ENCODE measurements around the gene C2CD4A. TPM values are rescaled to one million over a fixed set of nuclear protein-coding genes. Genes with fewer than 3 reads are reported as not detected.
"Not testable (repeated sequence)": the region's sequence is repeated elsewhere in the genome, so short reads cannot be mapped to it uniquely, and the experiment has no call there.

Gene C2CD4A, protein sequence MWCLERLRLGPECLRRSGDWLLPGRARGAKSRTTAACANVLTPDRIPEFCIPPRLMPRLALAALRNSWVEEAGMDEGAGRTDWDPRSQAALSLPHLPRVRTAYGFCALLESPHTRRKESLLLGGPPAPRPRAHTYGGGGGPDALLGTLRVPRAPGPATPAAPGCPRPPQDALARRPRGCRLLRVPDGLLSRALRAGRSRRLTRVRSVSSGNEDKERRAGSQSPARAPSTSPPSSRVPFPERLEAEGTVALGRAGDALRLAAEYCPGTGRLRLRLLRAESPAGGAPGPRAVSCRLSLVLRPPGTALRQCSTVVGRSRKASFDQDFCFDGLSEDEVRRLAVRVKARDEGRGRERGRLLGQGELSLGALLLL
- total RNA-seq, result 0.74 and 3.2 TPM in 2 replicates

DNA sequence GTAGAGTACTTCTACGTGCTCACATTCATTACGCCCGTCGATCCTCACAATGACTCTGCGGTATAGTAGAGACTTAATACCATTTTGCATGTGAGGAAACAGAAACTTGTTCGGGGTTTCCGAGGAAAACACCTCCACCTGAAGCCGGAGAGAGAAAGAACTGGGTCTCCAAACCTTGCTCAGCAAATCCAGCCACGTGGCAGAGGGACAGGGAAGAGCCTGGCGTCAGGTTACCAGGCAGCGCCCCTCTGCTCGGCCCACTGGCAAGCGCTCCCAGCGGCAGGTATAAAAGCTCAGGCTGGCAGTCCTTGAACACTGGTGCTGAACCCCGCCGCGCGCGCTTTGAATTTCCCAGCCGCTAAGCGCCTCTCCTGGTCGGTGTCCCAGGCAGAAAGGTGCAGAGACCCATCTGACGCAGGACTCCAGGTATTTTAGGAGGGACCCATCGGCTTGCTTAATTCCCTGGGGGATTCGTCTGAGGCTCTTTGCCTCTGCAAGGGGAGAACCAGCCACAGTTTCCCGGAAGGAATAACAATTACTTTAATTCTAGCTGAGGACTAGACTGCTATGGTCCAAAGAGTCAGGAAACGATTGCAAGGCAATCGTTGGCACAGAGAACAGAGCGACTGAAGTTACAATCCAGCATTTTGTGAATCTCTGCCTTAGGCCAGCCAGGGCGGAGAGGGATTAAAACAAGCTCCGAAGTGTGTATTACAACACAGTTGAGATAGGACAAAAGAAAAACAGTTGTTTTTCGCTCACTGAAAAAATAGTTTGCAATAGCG, at the start of gene C2CD4A:
Gene C2CD4A, plus strand, starts transcription at position 315 of the 785 bp plus-strand sequence. CDS start 637 bp downstream, outside the sequence.
- no peak for DNase-seq (ENCODE audit: low read depth, low spot score)

DNA sequence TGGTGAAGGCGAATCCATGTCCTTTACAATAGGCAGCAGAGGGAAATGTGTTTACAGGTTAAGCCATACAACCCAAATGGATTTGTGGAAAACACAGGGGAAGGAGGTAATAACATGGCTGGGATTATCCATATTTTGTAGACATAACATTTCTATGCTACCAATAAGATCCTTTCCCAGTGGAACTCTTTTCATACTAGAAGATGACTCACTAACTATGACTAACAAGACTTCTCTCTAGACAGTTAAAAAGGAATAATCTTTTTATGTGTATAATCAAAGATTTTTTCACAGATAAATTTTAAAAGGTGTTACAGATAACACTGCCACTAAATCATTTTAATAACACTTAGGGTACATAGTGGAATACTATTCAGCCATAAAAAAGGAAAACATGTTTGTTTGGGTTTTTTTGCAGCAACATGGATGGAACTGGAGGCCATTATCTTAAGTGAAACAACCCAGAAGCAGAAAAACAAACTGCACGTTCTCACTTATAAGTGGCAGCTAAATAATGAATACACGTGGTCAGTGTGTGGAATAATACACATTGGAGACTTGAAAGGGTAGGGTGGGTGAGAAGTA, 46.1 kb upstream of the C2CD4A start:
- no peak for DNase-seq (ENCODE audit: low read depth, low spot score)

DNA sequence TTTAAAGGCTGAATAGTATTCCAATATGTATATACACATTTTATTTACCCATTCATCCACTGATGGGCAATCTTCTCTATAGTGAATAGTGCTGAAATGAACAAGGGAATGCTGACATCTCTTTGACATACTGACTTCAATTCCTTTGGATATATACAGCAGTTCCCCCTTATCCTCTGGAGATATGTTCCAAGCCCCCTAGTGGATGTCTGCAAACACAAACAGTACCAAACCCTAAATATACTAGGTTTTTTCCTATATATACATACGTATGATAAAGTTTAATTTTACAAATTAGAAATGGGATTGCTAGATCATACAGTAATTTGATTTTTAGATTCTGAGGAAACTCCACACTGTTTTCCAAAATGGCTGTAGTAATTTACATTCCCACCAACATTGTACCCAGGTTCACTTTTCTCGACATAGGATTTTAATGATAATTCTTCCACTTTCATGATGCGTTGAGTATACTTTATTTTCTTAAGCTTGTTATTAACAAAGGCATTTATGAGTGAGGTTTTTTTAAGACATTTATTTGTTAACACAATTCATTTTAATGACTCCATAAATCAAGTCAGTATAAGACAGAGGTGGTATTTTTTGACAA, 44.7 kb upstream of the C2CD4A start:
- DNase-seq (ENCODE audit: low read depth, low spot score), result no peak

DNA sequence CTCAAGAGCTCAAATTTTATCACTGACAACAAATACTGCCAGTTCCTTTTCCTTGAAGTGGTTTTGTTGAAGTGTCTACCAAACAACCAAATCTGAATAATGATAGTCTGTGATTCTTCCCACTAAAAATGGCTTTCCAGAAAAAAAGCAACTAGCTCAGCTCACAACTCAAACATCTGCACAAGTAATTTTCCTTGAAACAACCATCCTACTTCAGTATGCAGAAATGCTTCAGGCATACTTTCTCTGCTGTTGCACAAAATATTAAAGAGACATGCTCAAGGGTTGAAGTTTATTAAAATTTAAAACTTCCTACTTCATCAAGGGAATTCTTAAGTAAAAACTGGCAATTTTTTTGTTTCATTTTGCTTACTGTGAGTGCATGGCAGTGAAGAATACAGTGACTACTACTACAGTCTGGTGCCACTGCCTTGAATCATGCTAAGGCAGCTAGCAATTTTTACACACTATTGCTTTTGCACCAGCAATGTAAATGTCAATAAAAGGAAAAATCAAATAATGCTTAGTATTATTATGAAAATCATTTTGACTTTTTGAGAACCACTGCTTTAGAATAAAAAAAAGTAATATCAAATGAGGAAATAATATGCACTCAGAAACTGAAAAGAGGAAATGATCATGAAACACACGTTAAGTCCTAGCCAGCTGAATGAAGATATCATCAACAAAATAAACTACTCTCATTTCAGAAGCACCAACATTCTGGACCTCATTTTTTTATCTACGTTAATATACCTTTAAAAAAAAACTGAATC, 40.1 kb upstream of the C2CD4A start:
- DNase-seq (ENCODE audit: low read depth, low spot score), result no peak

DNA sequence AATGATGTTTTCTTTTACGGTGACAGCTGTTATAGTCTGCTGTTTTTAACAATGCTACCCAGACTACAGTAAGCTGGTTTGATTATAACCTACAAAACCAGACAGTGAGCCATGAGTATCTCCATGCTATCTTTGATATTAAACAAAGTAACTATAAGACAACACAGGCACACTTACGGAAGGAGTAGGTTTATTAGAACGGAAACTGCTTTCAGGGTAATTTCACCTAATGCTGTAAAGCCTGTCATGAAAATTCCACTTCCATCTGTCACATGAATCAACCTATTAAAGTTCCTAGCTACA, 39.6 kb upstream of the C2CD4A start:
- no peak for DNase-seq (ENCODE audit: low read depth, low spot score)

DNA sequence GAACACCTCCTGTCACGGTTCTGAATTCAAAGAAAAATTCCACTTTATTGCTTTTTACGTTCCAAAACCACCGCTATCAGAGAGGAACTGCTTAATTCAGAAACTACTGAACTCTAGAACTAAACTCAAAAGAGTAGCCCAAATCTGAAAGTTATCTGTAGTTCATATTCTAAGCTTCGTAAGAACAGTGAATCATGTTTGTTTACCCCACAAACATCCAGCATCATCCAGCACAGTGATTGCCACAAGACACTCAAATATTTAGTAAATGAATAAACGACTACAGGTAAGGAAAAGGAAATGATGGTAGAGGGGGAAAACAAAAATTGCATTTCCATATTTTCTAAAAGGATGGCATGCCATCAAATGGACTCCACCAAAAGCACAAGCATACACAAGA, 38.9 kb upstream of the C2CD4A start:
- no peak for DNase-seq (ENCODE audit: low read depth, low spot score)

DNA sequence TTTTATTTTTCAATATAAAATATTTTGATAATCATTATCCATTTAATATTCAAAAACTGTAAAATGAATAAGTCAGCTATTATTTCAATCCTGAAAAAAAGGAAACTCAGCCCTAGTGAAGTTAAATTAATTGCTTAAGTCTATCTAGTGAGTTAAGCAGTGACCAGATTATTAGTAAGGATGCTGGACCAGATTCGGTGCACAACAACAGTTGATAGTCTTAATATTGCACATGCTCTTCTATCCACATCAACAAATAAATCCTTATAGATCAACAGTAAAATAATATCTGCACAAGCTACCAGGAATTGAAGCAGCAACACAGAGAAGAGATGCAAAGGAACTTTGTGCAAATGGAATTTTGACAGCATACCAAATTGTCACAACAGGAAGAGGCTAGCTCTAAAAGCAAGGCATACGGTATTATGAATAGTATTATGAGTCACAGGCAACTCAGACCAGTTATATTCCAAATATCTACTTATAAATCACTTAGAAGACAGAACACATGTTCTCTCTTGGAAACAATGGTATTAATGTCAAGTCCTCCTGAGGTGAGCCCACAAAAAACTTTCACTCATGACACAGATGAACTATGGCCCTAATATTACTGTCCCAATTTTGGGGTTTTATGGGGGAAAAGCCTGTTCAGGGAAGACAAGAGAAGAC, 31.4 kb upstream of the C2CD4A start:
- DNase-seq (ENCODE audit: low read depth, low spot score), result peak; percentile 48

DNA sequence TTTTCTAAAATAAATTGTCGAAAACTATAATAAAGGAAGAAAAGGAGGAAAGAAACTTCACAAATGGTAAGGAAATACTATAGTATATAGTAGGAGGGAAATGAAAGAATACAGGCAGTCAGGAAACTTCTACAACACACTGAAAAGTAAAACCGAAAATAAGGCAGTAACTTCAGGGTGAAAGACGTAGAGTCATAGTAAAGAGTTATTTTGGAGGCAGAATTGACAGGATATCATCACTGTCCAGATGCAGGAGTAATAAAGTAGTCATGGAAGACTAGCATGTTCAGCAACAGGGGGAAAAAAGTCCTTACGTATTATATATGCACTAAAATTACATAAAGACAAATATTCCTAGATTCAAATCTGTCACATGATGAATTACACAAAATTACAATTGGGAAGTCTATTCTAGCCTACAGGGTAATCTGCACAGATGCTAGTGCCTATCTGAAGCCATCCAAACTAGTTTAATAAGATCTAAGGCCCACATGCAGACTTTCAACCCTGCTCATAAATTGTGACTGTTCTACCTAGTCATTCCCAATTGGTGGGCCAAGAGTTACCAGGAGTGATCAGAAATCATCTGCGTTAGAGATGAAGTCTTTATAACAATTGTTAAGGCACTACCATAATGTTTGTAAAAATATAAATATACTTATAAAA, 20.6 kb upstream of the C2CD4A start:
- no peak for DNase-seq (ENCODE audit: low read depth, low spot score)

DNA sequence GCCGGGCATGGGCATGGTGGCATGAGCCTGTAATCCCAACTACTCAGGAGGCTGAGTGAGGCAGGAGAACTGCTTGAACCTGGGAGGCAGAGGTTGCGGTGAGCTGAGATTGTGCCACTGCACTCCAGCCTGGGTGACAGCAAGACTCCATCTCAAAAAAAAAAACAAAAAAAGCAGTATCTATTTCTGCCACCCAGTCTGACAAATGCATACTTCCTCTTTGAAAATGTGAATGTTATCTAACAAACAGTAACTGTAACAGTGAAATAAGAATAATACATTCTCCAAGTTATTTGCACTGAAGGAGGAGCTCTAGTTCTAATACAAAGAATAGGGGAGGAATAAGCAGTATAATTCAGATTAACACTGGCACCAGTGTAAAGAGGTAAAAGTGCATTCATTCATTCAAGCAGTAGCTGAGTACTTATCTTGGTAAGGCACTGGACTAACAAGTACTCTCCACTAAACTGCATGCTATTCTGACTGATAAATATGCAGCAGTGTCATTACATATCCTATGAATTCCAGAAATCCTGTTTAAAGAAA, 19.4 kb upstream of the C2CD4A start:
- DNase-seq (ENCODE audit: low read depth, low spot score), result no peak

DNA sequence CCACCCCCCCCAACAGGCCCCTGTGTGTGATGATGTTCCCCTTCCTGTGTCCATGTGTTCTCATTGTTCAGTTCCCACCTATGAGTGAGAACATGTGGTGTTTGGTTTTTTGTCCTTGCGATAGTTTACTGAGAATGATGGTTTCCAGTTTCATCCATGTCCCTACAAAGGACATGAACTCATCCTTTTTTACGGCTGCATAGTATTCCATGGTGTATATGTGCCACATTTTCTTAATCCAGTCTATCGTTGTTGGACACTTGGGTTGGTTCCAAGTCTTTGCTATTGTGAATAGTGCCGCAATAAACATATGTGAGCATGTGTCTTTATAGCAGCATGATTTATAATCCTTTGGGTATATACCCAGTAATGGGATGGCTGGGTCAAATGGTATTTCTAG, 18.5 kb upstream of the C2CD4A start:
- DNase-seq (ENCODE audit: low read depth, low spot score), result not testable (repeated sequence)

DNA sequence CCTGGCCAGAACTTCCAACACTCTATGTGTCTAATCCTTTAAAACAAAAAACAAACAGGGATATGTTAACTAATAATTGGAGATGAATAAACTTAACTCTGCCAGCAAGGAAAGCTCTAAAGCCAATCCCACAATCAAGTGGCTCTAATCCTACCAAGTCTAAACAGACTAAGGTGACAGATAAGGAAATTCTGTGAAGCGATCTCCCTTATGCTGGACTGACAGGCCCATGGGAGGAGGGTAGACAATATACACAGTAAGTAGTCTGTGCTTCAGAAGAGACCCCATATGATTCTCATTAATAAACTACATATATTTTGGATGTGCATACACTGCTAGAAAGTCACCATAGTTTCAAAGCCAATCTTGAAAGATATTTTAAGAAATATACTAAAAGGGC, 16.7 kb upstream of the C2CD4A start:
- no peak for DNase-seq (ENCODE audit: low read depth, low spot score)

DNA sequence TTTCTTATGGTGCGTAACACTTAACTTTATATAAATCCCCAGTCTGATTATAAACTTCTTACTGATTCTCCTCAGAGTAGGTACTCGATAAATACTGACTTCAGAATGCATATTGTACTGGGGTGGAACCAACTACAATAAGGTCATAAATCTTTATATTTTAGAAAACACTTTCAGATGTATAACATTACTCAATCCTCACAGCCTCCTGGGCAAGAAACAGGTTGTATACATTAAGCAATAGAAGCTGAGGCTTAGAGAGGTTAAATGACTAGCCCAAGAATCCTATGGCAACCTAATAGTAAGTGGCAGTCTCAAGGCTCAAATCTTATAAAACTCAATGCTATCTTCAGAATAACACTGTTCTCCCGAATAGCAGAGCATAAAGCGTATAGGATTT, 15.6 kb upstream of the C2CD4A start:
- DNase-seq (ENCODE audit: low read depth, low spot score), result no peak

DNA sequence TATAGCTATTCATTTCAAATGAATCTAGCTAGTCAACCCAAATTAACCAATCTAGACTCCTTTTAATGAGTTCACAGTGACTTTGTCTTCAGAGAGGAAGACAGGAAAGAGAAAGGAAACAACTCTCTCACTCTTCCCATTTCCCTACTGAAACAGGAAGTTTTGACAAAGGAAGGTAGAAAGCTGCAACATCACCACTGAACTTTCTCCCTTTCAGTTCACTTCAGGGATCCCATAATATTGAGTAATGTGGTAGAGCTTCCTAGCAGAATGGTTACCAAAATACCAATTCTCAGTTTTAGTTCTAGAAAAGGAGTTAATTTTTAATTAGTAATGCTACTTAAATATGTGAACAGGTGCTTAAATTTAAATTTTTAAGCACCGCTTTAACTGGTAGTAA, 14.1 kb upstream of the C2CD4A start:
- no peak for DNase-seq (ENCODE audit: low read depth, low spot score)

DNA sequence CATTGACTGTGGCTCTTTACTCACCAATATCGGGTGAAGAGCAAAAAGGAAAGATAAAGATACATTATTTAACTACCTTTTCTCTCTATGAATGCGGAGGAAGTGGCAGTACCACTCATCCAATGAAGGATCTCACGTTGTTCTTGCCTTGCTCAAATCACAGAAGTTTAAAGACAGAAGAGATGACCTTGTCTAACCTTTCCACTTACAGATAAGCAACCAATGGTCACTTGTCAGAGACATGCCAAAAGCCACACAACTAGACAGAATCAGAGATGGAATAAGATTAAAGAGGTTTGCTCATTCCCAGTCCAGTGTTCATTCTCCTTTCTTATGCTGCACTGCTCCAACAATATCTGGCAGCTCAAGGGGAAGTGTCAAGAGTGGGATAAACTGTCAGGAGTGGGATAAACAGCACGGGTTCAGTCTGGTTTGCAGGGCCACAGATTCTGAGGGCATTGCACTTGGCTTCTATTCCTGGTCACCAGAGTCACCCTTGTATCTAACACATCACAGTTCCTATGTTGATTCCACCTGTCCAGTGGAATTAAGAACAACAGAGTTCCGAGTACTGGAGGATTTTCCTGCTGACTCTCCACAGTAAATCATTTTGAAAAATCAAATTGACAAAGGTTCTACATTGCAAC, 13.2 kb upstream of the C2CD4A start:
- no peak for DNase-seq (ENCODE audit: low read depth, low spot score)

DNA sequence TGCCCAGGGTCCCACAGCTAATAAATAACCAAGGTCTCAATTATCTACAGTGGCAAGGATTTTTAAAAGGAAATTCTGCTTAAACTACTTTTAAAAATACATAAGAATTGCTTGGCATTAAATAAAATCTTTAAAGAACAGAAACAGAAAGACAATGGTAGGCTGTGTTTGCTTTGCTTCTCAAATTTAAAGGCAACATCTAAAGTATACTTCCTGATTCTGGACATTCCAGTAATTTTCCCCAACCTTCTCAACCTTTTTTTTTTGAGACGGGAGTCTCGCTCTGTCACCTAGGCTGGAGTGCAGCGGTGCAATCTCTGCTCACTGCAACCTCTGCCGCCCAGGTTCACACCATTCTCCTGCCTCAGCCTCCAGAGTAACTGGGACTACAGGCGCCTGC, 11.8 kb upstream of the C2CD4A start:
- DNase-seq (ENCODE audit: low read depth, low spot score), result no peak

DNA sequence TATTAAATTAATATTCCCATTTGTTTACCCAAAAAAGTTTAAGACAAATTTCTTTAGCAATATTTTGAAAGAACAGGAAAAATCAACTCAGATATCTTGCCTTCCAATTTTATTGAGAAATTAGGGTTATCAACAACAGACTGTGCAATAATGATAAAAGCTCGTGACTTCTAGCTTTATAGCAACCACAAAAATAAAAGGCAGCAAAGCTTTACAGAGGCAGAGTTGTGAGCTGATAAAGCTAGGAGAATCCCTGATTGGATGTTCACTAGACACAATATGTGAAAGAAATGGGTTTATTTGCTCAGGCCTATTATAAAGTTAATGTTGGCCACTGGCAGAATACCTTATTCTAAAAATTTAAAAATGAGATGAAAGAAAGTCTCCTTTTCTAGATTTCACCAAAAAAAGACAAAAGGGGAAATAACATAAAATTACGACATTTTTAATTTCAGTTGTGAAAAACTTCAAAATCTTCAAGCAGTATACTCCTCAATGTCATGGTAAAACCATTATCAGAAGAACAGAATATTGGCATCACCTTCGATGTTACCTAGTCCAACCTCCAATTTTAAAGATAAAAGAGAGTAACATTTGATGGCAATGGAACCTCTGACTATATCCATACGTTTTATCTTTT, 9.3 kb upstream of the C2CD4A start:
- no peak for DNase-seq (ENCODE audit: low read depth, low spot score)

DNA sequence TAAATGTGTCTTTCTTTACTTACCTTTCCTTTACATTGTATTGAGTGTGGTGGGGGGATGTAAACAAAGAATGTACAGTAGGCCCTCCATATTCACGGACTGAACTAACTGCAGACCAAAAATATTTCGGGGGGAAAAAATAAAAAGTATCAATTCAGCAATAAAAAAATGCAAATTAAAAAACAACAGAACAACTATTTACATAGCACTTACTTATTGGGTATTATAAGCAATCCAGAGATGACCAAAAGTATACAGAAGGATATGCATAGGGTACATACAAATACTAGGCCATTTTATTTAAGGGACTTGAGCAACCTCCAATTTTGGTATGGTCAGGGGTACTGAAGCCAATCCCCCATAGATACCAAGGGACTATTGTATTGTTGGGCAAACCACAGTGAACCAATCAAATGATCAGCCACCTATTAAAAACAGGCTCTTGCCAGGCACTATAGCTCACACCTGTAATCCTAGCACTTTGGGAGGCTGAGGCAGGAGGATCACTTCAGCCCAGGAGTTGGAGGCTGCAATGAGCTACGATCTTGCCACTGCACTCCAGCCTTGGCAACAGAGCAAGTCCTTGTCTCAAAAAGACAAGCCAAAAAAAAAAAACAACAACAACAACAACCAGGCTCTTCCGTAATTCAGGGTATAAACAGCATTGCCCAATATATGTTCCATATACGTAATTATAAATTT, 8.3 kb upstream of the C2CD4A start:
- no peak for DNase-seq (ENCODE audit: low read depth, low spot score)

DNA sequence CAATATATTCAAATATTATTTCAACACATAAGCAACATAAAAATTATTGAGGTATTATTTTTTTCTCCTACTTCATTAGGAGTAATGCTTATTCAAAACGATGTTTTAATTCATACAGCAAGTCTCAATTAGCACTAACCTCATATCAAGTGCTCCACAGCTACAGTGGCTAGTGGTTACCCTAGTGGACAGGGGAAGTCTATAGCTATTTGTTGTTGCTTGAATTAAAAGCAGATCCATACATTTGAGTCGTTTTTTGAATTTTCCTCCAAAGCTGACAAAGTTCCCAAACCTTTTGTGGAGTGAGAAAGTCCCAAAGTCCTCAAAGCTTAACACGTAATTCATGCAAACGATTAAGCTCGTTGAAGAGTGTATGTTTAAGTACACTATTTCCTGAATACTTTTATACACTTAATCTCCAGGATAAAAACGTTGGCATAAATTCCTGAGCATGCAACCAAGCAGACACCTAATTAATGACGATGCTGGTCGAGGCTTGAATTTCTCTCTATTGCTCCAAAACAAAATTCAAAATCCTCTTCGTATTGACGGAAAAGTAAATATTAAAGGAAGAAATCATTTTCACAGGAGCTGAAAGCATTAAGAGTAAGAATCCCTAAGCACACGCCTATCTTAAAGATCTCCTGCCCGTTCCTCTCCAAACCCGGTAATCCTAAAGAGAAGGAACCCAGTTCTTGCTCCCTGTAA, 7.5 kb upstream of the C2CD4A start:
- DNase-seq (ENCODE audit: low read depth, low spot score), result no peak
